Activated CD8-positive, alpha-beta memory T cell treated with anti-CD3 and anti-CD28 coated beads, Interleukin-2, amount 50 U/mL, for 24 hours (primary cell): Measurements from ENCODE around the gene ZNF846.
"Not testable (repeated sequence)": the region's sequence is repeated elsewhere in the genome, so short reads cannot be mapped to it uniquely, and the experiment has no call there.

Experiments
- DNase-seq: peaks from one replicate; pipeline ENCODE4 v3.0.0-alpha.2; 2020; ENCODE audit errors: extremely low read depth

ZNF846 gene

GRCh38 chr19:9784163-9784496 lies 15.6 kb upstream of the ZNF846 start:
- not testable (repeated sequence) for DNase-seq

GRCh38 chr19:9782338-9782737 lies 13.8 kb upstream of the ZNF846 start:
- DNase-seq, result no peak

- no peak for DNase-seq
Observed at GRCh38 chr19:9757544-9758501, 10.7 kb downstream of the ZNF846 start.

GRCh38 chr19:9752701-9753443 lies 15.7 kb downstream of the ZNF846 start:
- DNase-seq, result no peak

- no peak for DNase-seq
Observed at GRCh38 chr19:9751446-9751845, 17.1 kb downstream of the ZNF846 start.

- DNase-seq, result no peak
Observed at GRCh38 chr19:9741476-9742171, 26.9 kb downstream of the ZNF846 start.

- DNase-seq, result no peak
Observed at GRCh38 chr19:9735986-9736385, 32.6 kb downstream of the ZNF846 start.

- DNase-seq, result not testable (repeated sequence)
Observed at GRCh38 chr19:9730056-9730455, 38.5 kb downstream of the ZNF846 start.

GRCh38 chr19:9729162-9729561 lies 39.4 kb downstream of the ZNF846 start:
- DNase-seq, result no peak

- DNase-seq, result no peak
Observed at GRCh38 chr19:9727644-9728043, 40.9 kb downstream of the ZNF846 start.

- DNase-seq, result not testable (repeated sequence)
Observed at GRCh38 chr19:9725508-9726201, 42.9 kb downstream of the ZNF846 start.

GRCh38 chr19:9724157-9724556 lies 44.4 kb downstream of the ZNF846 start:
- DNase-seq, result no peak

- DNase-seq, result no peak
Observed at GRCh38 chr19:9721861-9722260, 46.7 kb downstream of the ZNF846 start.

- no peak for DNase-seq
Observed at GRCh38 chr19:9720541-9720940, 48.0 kb downstream of the ZNF846 start.

- DNase-seq, result no peak
Observed at GRCh38 chr19:9711815-9712214, 56.7 kb downstream of the ZNF846 start.

- DNase-seq, result no peak
Observed at GRCh38 chr19:9709305-9709704, 59.2 kb downstream of the ZNF846 start.

GRCh38 chr19:9705836-9706235 lies 62.7 kb downstream of the ZNF846 start:
- no peak for DNase-seq

- DNase-seq, result no peak
Observed at GRCh38 chr19:9702186-9702585, 66.4 kb downstream of the ZNF846 start.
